Measurements from ENCODE around the gene HAVCR1. TPM values are rescaled to one million over a fixed set of nuclear protein-coding genes. Genes with fewer than 3 reads are reported as not detected.
"Not testable (repeated sequence)": the region's sequence is repeated elsewhere in the genome, so short reads cannot be mapped to it uniquely, and the experiment has no call there.

Gene HAVCR1
- total RNA-seq, 4 donors from 2014 or later, result not detected

- Histone ChIP-seq H3K4me3 (no peak overlapping the region), H3K27me3 (no peaks in the 10 kb centered on the region), H3K4me1 (peaks cover 0 to 10% (median 0%) of the 10 kb centered on the region in 4 donors), H3K36me3 (no peaks in the 10 kb centered on the region), H3K27ac (no peak overlapping the region), H3K9me3 (no peaks in the 10 kb centered on the region)
- TF ChIP-seq CTCF (IDR thresholded peaks at IDR 0.05), result no peak
- TF ChIP-seq POLR2A (IDR thresholded peaks at IDR 0.05), result no peak
- no peak for DNase-seq
Measured at GRCh38 chr5:157057459-157058370, 1.2 kb downstream of the HAVCR1 start.

- not testable (repeated sequence) for DNase-seq, H3K9me3 ChIP-seq, H3K36me3 ChIP-seq, H3K27me3 ChIP-seq, H3K27ac ChIP-seq, H3K4me3 ChIP-seq
- H3K4me1 ChIP-seq, result peaks cover 0 to 10% (median 0%) of the 10 kb centered on the region in 4 donors
Measured at GRCh38 chr5:157056848-157057247, 2.1 kb downstream of the HAVCR1 start.

GRCh38 chr5:157051604-157052245 lies 7.2 kb downstream of the HAVCR1 start:
- Histone ChIP-seq H3K4me1 (no peaks in the 10 kb centered on the region), H3K36me3 (no peaks in the 10 kb centered on the region), H3K9me3 (no peaks in the 10 kb centered on the region), H3K4me3 (no peak overlapping the region), H3K27ac (no peak overlapping the region), H3K27me3 (no peaks in the 10 kb centered on the region)
- DNase-seq, result no peak
- TF ChIP-seq CTCF (IDR thresholded peaks at IDR 0.05) (no peak), POLR2A (IDR thresholded peaks at IDR 0.05) (no peak)

GRCh38 chr5:157050050-157050449 lies 8.9 kb downstream of the HAVCR1 start:
- DNase-seq, result peak in 1 of 3 donors; percentile 34
- Histone ChIP-seq H3K9me3 (no peaks in the 10 kb centered on the region), H3K4me3 (no peak overlapping the region), H3K27ac (no peak overlapping the region), H3K27me3 (no peaks in the 10 kb centered on the region), H3K36me3 (no peaks in the 10 kb centered on the region), H3K4me1 (no peaks in the 10 kb centered on the region)
- TF ChIP-seq POLR2A (IDR thresholded peaks at IDR 0.05) (no peak), CTCF (IDR thresholded peaks at IDR 0.05) (no peak)

- Histone ChIP-seq H3K4me3 (no peak overlapping the region), H3K9me3 (no peaks in the 10 kb centered on the region), H3K4me1 (no peaks in the 10 kb centered on the region), H3K27me3 (no peaks in the 10 kb centered on the region), H3K27ac (no peak overlapping the region), H3K36me3 (no peaks in the 10 kb centered on the region)
- no peak for DNase-seq
- TF ChIP-seq POLR2A (IDR thresholded peaks at IDR 0.05) (no peak), CTCF (IDR thresholded peaks at IDR 0.05) (no peak)
Measured at GRCh38 chr5:157049605-157050004, 9.3 kb downstream of the HAVCR1 start.

GRCh38 chr5:157047898-157048297 lies 11.0 kb downstream of the HAVCR1 start:
- no peaks in the 10 kb centered on the region for H3K36me3 ChIP-seq
- no peaks in the 10 kb centered on the region for H3K4me1 ChIP-seq
- no peak overlapping the region for H3K4me3 ChIP-seq
- TF ChIP-seq POLR2A (IDR thresholded peaks at IDR 0.05) (no peak), CTCF (IDR thresholded peaks at IDR 0.05) (no peak)
- DNase-seq, result no peak
- H3K27ac ChIP-seq, result no peak overlapping the region
- no peaks in the 10 kb centered on the region for H3K9me3 ChIP-seq
- H3K27me3 ChIP-seq, result no peaks in the 10 kb centered on the region

GRCh38 chr5:157047016-157047415 lies 11.9 kb downstream of the HAVCR1 start:
- not testable (repeated sequence) for H3K36me3 ChIP-seq, H3K4me1 ChIP-seq, H3K27ac ChIP-seq, H3K27me3 ChIP-seq, DNase-seq, H3K9me3 ChIP-seq, H3K4me3 ChIP-seq
